Common myeloid progenitor, CD34-positive (primary cell): Measurements from ENCODE around the gene FIBCD1.

Source experiments
- CTCF ChIA-PET: fragments of 350-600 bp; sonication (Branson Sonifier 250); formaldehyde crosslinking; loops from one replicate; lab custom pipeline; 2021; ENCODE audit warnings: antibody characterized with exemption; lab: Charles Lee
- POLR2A ChIA-PET: fragments of 350-600 bp; sonication (Branson Sonifier 250); formaldehyde crosslinking; loops from one replicate; lab custom pipeline; 2021; ENCODE audit warnings: antibody characterized with exemption; lab: Charles Lee
- DNase-seq, 3 donors: peaks; one replicate each; pipeline versions ENCODE4 v3.0.0 to v3.0.0-alpha.2; 2013
- H3K27ac ChIP-seq, 2 experiments: 1 replicate in 1 of 2; 2 replicates in 1 of 2; pipeline ENCODE4 v1.7.0; 2013; ENCODE audit warnings: inconsistent platforms in 2 of 2, low read length in 2 of 2, mild to moderate bottlenecking in 2 of 2, low read depth in 1 of 2, moderate library complexity in 1 of 2; ENCODE audit not compliant: severe bottlenecking in 2 of 2, insufficient read depth in 1 of 2, poor library complexity in 1 of 2
- H3K27me3 ChIP-seq, 5 experiments: replicated peaks in 2 of 5; 1 replicate in 3 of 5; 2 replicates in 2 of 5; pipeline versions ENCODE4 v1.6.1 to v1.7.0; 2013; ENCODE audit warnings: low read length in 4 of 5, mild to moderate bottlenecking in 2 of 5, moderate library complexity in 2 of 5, inconsistent platforms in 1 of 5; ENCODE audit not compliant: insufficient read depth in 5 of 5, control insufficient read depth in 4 of 5
- H3K36me3 ChIP-seq, 4 experiments: 1 replicate in 2 of 4; 2 replicates in 2 of 4; pipeline versions ENCODE4 v1.6.1 to v1.7.0; 2013; ENCODE audit warnings: low read length in 3 of 4, control low read depth in 1 of 4, mild to moderate bottlenecking in 1 of 4; ENCODE audit not compliant: control insufficient read depth in 4 of 4, insufficient read depth in 4 of 4
- H3K4me1 ChIP-seq, 4 experiments: 1 replicate in 3 of 4; 2 replicates in 1 of 4; pipeline versions ENCODE4 v1.6.1 to v1.7.1; 2013; ENCODE audit warnings: low read length in 3 of 4, mild to moderate bottlenecking in 3 of 4, control low read depth in 1 of 4, inconsistent platforms in 1 of 4, moderate library complexity in 1 of 4; ENCODE audit not compliant: control insufficient read depth in 4 of 4, insufficient read depth in 4 of 4; ENCODE audit errors: control extremely low read depth in 1 of 4
- H3K4me3 ChIP-seq, 7 experiments: 1 replicate in 4 of 7; 2 replicates in 3 of 7; pipeline versions ENCODE4 v1.5.1 to v1.7.0; 2013; ENCODE audit warnings: mild to moderate bottlenecking in 7 of 7, low read length in 6 of 7, moderate library complexity in 6 of 7, inconsistent platforms in 2 of 7, low read depth in 2 of 7, control low read depth in 1 of 7; ENCODE audit not compliant: insufficient read depth in 4 of 7, control insufficient read depth in 1 of 7; ENCODE audit errors: extremely low read depth in 1 of 7
- H3K9me3 ChIP-seq, 5 experiments: 1 replicate in 4 of 5; 2 replicates in 1 of 5; pipeline versions ENCODE4 v1.6.1 to v1.7.1; 2013; ENCODE audit warnings: low read length in 4 of 5, mild to moderate bottlenecking in 2 of 5, inconsistent platforms in 1 of 5, low read depth in 1 of 5, moderate library complexity in 1 of 5; ENCODE audit not compliant: control insufficient read depth in 4 of 5, insufficient read depth in 2 of 5; ENCODE audit errors: control extremely low read depth in 1 of 5
- WGBS: methylation state at CpG from one replicate; pipeline ENCODE4 v1.1.5; 2013; ENCODE audit not compliant: insufficient coverage; 5-methylcytosine and 5-hydroxymethylcytosine counted together

FIBCD1 gene

GRCh38 chr9:130974697-130975096 is 35.6 kb upstream of the FIBCD1 start:
- H3K4me1 ChIP-seq: peaks cover 0 to under 1% (median 0%) of the 10 kb centered on the region in 4 experiments
- no peak overlapping the region for H3K4me3 ChIP-seq
- ChIA-PET POLR2A (no interaction called here), CTCF (interaction anchor here (1.4 to 1.7 kb wide), 2 partner anchors 12 to 105 kb away, joined by 5 to 6 read pairs; no protein-coding TSS in a partner anchor)
- whole genome bisulfite sequencing: 96% methylated on average over 5 of the region's 5 CpGs
- H3K36me3 ChIP-seq: no peaks in the 10 kb centered on the region
- DNase-seq: no peak
- no peak overlapping the region for H3K27ac ChIP-seq
- H3K27me3 ChIP-seq: peaks cover 0 to 13% (median 0%) of the 10 kb centered on the region in 5 experiments
- H3K9me3 ChIP-seq: no peaks in the 10 kb centered on the region

GRCh38 chr9:130973686-130974281 is 34.7 kb upstream of the FIBCD1 start:
- H3K36me3 ChIP-seq: no peaks in the 10 kb centered on the region
- peaks cover 0 to 13% (median 0%) of the 10 kb centered on the region in 5 experiments for H3K27me3 ChIP-seq
- H3K27ac ChIP-seq: no peak overlapping the region
- ChIA-PET POLR2A (no interaction called here), CTCF (interaction anchor here (0.7 to 1.7 kb wide), 3 partner anchors 11 to 104 kb away, joined by 3 to 6 read pairs (median 5); no protein-coding TSS in a partner anchor)
- no peak for DNase-seq
- H3K4me1 ChIP-seq: no peaks in the 10 kb centered on the region
- H3K4me3 ChIP-seq: no peak overlapping the region
- 82% methylated on average over 15 of the region's 21 CpGs for WGBS
- H3K9me3 ChIP-seq: no peaks in the 10 kb centered on the region

GRCh38 chr9:130972957-130973685 is 34.1 kb upstream of the FIBCD1 start:
- POLR2A ChIA-PET: no interaction called here
- WGBS: 94% methylated on average over 19 of the region's 19 CpGs
- no peaks in the 10 kb centered on the region for H3K9me3 ChIP-seq

GRCh38 chr9:130972277-130972956 is 33.4 kb upstream of the FIBCD1 start:
- DNase-seq: no peak
- Histone ChIP-seq H3K4me1 (no peaks in the 10 kb centered on the region), H3K4me3 (no peak overlapping the region), H3K27me3 (peaks cover 0 to 13% (median 0%) of the 10 kb centered on the region in 5 experiments), H3K36me3 (no peaks in the 10 kb centered on the region), H3K27ac (no peak overlapping the region), H3K9me3 (no peaks in the 10 kb centered on the region)
- ChIA-PET POLR2A (no interaction called here), CTCF (no interaction called here)
- 96% methylated on average over 5 of the region's 6 CpGs for WGBS

More at GRCh38 chr9:130972957-130973685, 34.1 kb upstream of the FIBCD1 start:
- CTCF ChIA-PET: interaction anchor here (1.7 kb wide), 1 partner anchor 11 kb away, joined by 6 read pairs; no protein-coding TSS in a partner anchor
- Histone ChIP-seq H3K4me1 (no peaks in the 10 kb centered on the region), H3K27ac (no peak overlapping the region), H3K27me3 (peaks cover 0 to 13% (median 0%) of the 10 kb centered on the region in 5 experiments), H3K4me3 (no peak overlapping the region), H3K36me3 (no peaks in the 10 kb centered on the region)
- DNase-seq: no peak

- CTCF ChIA-PET: no interaction called here
- 93% methylated on average over 8 of the region's 12 CpGs for WGBS
- no peaks in the 10 kb centered on the region for H3K4me1 ChIP-seq
- no peak overlapping the region for H3K4me3 ChIP-seq
- no peak overlapping the region for H3K27ac ChIP-seq
- no peaks in the 10 kb centered on the region for H3K36me3 ChIP-seq
- H3K9me3 ChIP-seq: no peaks in the 10 kb centered on the region
- peaks cover 0 to 13% (median 0%) of the 10 kb centered on the region in 5 experiments for H3K27me3 ChIP-seq
- POLR2A ChIA-PET: no interaction called here
- no peak for DNase-seq
Observed at GRCh38 chr9:130971294-130971849, 32.3 kb upstream of the FIBCD1 start.

- WGBS: 93% methylated on average over 3 of the region's 3 CpGs
- H3K27ac ChIP-seq: no peak overlapping the region
- POLR2A ChIA-PET: no interaction called here
- peaks cover 0 to 13% (median 0%) of the 10 kb centered on the region in 5 experiments for H3K27me3 ChIP-seq
- H3K4me1 ChIP-seq: no peaks in the 10 kb centered on the region
- no peaks in the 10 kb centered on the region for H3K36me3 ChIP-seq
- CTCF ChIA-PET: no interaction called here
- no peaks in the 10 kb centered on the region for H3K9me3 ChIP-seq
- H3K4me3 ChIP-seq: no peak overlapping the region
- DNase-seq: no peak
Observed at GRCh38 chr9:130970855-130971254, 31.8 kb upstream of the FIBCD1 start.
